Spleen (tissue), 11 donors: ENCODE measurements around the gene NIPBL. TPM values are rescaled to one million over a fixed set of nuclear protein-coding genes. Genes with fewer than 3 reads are reported as not detected.
"Not testable (repeated sequence)": the region's sequence is repeated elsewhere in the genome, so short reads cannot be mapped to it uniquely, and the experiment has no call there.

Source experiments
- DNase-seq: peaks from one replicate; pipeline ENCODE4 v3.0.0-alpha.2; 2020
- H3K27ac ChIP-seq, 8 donors: fragments of 200-600 bp; sonication (generic) in 7 of 8; 1 replicate in 4 of 8; 2 replicates in 4 of 8; pipeline versions ENCODE4 v1.5.0 to v1.8.0; 2016 to 2021; ENCODE audit warnings: inconsistent platforms in 4 of 8, mild to moderate bottlenecking in 4 of 8, moderate library complexity in 1 of 8
- H3K27me3 ChIP-seq, 7 donors: fragments of 200-600 bp; sonication (generic) in 6 of 7; replicated peaks in 1 of 7; 1 replicate in 4 of 7; 2 replicates in 3 of 7; pipeline versions ENCODE4 v1.5.0 to v1.8.0; 2016 to 2021; ENCODE audit warnings: inconsistent platforms in 3 of 7, mild to moderate bottlenecking in 1 of 7
- H3K36me3 ChIP-seq, 6 donors: fragments of 200-600 bp; sonication (generic) in 5 of 6; 1 replicate in 4 of 6; 2 replicates in 2 of 6; pipeline versions ENCODE4 v1.5.0 to v1.8.0; 2016 to 2021; ENCODE audit warnings: inconsistent platforms in 2 of 6
- H3K4me1 ChIP-seq, 6 donors: fragments of 200-600 bp; sonication (generic) in 5 of 6; 1 replicate in 3 of 6; 2 replicates in 3 of 6; pipeline versions ENCODE4 v1.5.0 to v1.8.0; 2016 to 2021; ENCODE audit warnings: inconsistent platforms in 3 of 6
- H3K4me3 ChIP-seq, 8 donors: fragments of 200-600 bp; sonication (generic) in 7 of 8; 1 replicate in 4 of 8; 2 replicates in 4 of 8; pipeline versions ENCODE4 v1.5.0 to v1.8.0; 2016 to 2021; ENCODE audit warnings: inconsistent platforms in 4 of 8, mild to moderate bottlenecking in 4 of 8, moderate library complexity in 2 of 8
- H3K9me3 ChIP-seq, 8 donors: fragments of 200-600 bp; sonication (generic) in 7 of 8; 1 replicate in 4 of 8; 2 replicates in 4 of 8; pipeline versions ENCODE4 v1.5.0 to v1.8.0; 2016 to 2021; ENCODE audit warnings: inconsistent platforms in 4 of 8
- POLR2A ChIP-seq, 3 donors: fragments of 450-650 bp; IDR thresholded peaks; one replicate each; pipeline ENCODE4 v1.5.1; 2017; ENCODE audit warnings: antibody characterized with exemption in 3 of 3, mild to moderate bottlenecking in 1 of 3
- POLR2AphosphoS5 ChIP-seq, 3 donors: sonication (generic); formaldehyde crosslinking; IDR thresholded peaks; one replicate each; pipeline ENCODE4 v1.5.1; 2017; ENCODE audit warnings: antibody characterized with exemption in 3 of 3
- WGBS, 5 donors: extraction: QIAGEN DNeasy Blood & Tissue Kit in 3 of 5; methylation state at CpG; one replicate each; pipeline versions ENCODE4 v1.1.5 to v1.1.7; 2013 to 2018; 5-methylcytosine and 5-hydroxymethylcytosine counted together
- intact Hi-C: fragments of 100-400 bp; cut with DNase I; formaldehyde crosslinking; loops from one replicate; pipeline ENCODE4 v1.15.0; 2023; ENCODE audit warnings: low total_unique reads
- polyA plus RNA-seq, 3 donors: library from polyadenylated mRNA; stranded (reverse); fragments of 200-250 nt; gene quantifications; one replicate each; pipeline ENCODE4 v1.2.1, GENCODE V29; 2013
- total RNA-seq, 7 donors: library from RNA; depleted of rRNA in 3 of 7; stranded (reverse); fragments of >200 nt in 3 of 7; fragmentation: NEBNext Ultra II Directional in 4 of 7; extraction: Animal tissue kit (Norgen Biotek cat#: 25700) in 4 of 7; gene quantifications; one replicate each; pipeline versions ENCODE4 v1.1.0 to v1.2.1, GENCODE V29; 2016 to 2021
- TF ChIP-seq, protein P1 (sequence below), 11 experiments: fragments of 200-600 bp in 7 of 11; fragments of 450-650 bp in 4 of 11; sonication (generic) in 4 of 11; IDR thresholded peaks in 8 of 11; conservative IDR thresholded peaks in 3 of 11; 1 replicate in 7 of 11; 2 replicates in 4 of 11; pipeline versions ENCODE4 v1.4.0 to v1.8.0; 2016 to 2021; ENCODE audit warnings: antibody characterized with exemption in 11 of 11, inconsistent platforms in 4 of 11, mild to moderate bottlenecking in 1 of 11
- donor health status: healthy with polysubstance abuse.
- donor health status: DM: no; HTN: no; CAD: no; lungs with moderate emphysema.
- donor health status: DM: no; HTN: no; CAD: no.
- donor health status: Bipolar disorder and iron deficiency.
- donor health status: healthy.
- donor health status: DM: no; HTN: no; CAD: no.
- donor health status: DM: yes; HTN: yes; CAD: no.

Gene NIPBL
- total and polyA plus RNA-seq, 10 donors = 16.8 to 103 (median 83.1) TPM

DNA sequence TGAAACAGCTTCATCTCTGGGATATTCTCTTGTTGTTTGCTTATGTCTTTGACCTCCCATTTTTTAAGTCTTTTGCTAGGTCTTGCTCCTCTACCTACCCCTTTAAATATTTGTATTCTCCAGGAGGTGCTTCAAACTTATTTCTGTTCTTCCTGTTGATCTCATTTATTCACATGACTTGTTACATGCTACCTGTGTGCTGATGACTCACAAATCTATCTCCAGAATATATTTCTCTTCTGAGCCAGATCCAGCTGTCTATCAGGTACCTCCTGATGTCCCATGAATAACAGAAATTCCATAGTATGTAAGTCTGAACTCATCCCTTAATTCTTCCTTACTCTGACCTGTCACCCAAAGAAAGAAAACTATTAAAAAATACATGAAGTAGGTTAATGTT lies 11.0 kb downstream of the NIPBL start:
- no peaks in the 10 kb centered on the region for H3K27me3 ChIP-seq
- no peak for DNase-seq
- H3K36me3 ChIP-seq = peaks cover 0 to 24% (median 0%) of the 10 kb centered on the region in 6 donors
- H3K9me3 ChIP-seq = no peaks in the 10 kb centered on the region
- peaks cover 24 to 87% (median 62%) of the 10 kb centered on the region in 6 donors for H3K4me1 ChIP-seq
- TF ChIP-seq, protein P1, sequence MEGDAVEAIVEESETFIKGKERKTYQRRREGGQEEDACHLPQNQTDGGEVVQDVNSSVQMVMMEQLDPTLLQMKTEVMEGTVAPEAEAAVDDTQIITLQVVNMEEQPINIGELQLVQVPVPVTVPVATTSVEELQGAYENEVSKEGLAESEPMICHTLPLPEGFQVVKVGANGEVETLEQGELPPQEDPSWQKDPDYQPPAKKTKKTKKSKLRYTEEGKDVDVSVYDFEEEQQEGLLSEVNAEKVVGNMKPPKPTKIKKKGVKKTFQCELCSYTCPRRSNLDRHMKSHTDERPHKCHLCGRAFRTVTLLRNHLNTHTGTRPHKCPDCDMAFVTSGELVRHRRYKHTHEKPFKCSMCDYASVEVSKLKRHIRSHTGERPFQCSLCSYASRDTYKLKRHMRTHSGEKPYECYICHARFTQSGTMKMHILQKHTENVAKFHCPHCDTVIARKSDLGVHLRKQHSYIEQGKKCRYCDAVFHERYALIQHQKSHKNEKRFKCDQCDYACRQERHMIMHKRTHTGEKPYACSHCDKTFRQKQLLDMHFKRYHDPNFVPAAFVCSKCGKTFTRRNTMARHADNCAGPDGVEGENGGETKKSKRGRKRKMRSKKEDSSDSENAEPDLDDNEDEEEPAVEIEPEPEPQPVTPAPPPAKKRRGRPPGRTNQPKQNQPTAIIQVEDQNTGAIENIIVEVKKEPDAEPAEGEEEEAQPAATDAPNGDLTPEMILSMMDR (IDR thresholded peaks at IDR 0.05 in 8 of 11, conservative IDR thresholded peaks at IDR 0.05 in 3 of 11) = no peak
- TF ChIP-seq POLR2AphosphoS5 (IDR thresholded peaks at IDR 0.05) = no peak
- TF ChIP-seq POLR2A (IDR thresholded peaks at IDR 0.05) = no peak
- no peak overlapping the region for H3K27ac ChIP-seq
- H3K4me3 ChIP-seq = no peak overlapping the region
- intact Hi-C loops = no loop called here

DNA sequence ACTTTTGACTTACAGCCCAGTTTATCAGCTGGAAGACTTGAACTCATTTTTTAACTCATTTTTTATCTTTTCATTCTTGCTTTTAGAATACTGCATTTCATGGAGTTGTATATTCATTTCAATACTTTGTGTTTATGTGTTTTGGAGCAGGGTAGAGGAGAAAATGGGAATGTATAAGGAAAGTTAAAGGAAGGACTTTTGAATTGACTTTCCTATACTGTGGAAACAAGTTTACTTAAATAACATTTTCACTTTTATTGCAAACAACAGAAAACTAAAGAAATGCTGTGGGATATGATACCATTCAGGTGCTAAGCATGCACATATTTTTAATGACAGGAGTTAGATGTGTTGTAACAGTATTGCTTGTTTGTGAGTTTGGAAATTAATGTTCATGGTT lies 11.7 kb downstream of the NIPBL start:
- H3K36me3 ChIP-seq = peaks cover 0 to 24% (median 0%) of the 10 kb centered on the region in 6 donors
- H3K9me3 ChIP-seq = no peaks in the 10 kb centered on the region
- no peak for TF ChIP-seq POLR2A (IDR thresholded peaks at IDR 0.05)
- TF ChIP-seq POLR2AphosphoS5 (IDR thresholded peaks at IDR 0.05) = no peak
- TF ChIP-seq, protein P1 (IDR thresholded peaks at IDR 0.05 in 8 of 11, conservative IDR thresholded peaks at IDR 0.05 in 3 of 11) = no peak
- DNase-seq = no peak
- no peak overlapping the region for H3K27ac ChIP-seq
- H3K4me1 ChIP-seq = peaks cover 18 to 83% (median 59%) of the 10 kb centered on the region in 6 donors
- H3K4me3 ChIP-seq = no peak overlapping the region
- intact Hi-C loops = no loop called here
- H3K27me3 ChIP-seq = no peaks in the 10 kb centered on the region

DNA sequence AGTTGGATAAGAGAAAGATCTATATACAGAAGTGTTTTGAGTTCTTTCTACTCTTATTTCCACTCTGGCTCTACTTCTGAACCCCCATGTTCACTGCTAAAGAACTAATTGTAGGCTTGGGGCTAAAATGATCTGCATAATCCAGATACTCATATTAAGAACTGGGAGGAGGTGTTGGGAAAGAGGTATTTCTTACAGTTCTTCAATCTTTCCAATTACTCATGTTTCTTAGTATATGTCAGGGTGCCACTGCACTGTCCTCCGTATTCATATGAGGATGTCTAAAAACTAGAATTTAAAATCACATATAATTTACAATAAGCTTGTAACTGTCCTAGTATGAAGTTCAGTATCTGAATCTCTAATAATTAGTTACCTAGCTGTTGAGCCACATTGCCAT lies 12.7 kb downstream of the NIPBL start:
- WGBS, 5 donors = 73 to 89% (median 76%) methylated on average over 1 of the region's 1 CpG
- Histone ChIP-seq H3K4me3 (no peak overlapping the region), H3K27me3 (no peaks in the 10 kb centered on the region), H3K36me3 (peaks cover 0 to 24% (median 0%) of the 10 kb centered on the region in 6 donors), H3K9me3 (no peaks in the 10 kb centered on the region), H3K4me1 (peaks cover 12 to 83% (median 60%) of the 10 kb centered on the region in 6 donors), H3K27ac (no peak overlapping the region)
- TF ChIP-seq, protein P1 (IDR thresholded peaks at IDR 0.05 in 8 of 11, conservative IDR thresholded peaks at IDR 0.05 in 3 of 11) = no peak
- no peak for TF ChIP-seq POLR2AphosphoS5 (IDR thresholded peaks at IDR 0.05)
- TF ChIP-seq POLR2A (IDR thresholded peaks at IDR 0.05) = no peak
- intact Hi-C loops = no loop called here
- no peak for DNase-seq

DNA sequence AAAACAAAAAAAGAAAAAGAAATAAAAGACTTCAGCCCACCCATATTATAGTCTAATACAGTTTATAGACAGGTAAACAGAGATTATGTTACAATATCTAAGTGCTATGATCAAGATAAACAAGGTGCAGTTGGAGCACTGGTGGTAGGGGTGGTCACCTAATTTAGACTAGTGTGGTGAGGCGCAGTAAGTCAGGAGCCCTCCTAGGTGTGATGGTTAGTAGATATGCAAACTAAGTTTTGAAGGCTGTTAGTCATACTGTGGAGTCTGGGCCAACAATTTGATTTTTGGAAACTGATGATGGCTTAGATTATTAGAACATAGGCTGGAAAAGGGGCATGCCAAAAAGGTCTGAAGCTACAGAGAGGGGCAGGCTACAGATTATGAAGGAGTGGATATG lies 14.7 kb downstream of the NIPBL start:
- H3K9me3 ChIP-seq = no peaks in the 10 kb centered on the region
- DNase-seq = no peak
- TF ChIP-seq POLR2A (IDR thresholded peaks at IDR 0.05) (no peak), POLR2AphosphoS5 (IDR thresholded peaks at IDR 0.05) (no peak)
- TF ChIP-seq, protein P1 (IDR thresholded peaks at IDR 0.05 in 8 of 11, conservative IDR thresholded peaks at IDR 0.05 in 3 of 11) = no peak
- H3K36me3 ChIP-seq = peaks cover 0 to 11% (median 0%) of the 10 kb centered on the region in 6 donors
- 93 to 100% (median 100%) methylated on average over 1 of the region's 1 CpG for whole genome bisulfite sequencing, 5 donors
- H3K4me1 ChIP-seq = peaks cover 12 to 83% (median 66%) of the 10 kb centered on the region in 6 donors
- H3K27me3 ChIP-seq = no peaks in the 10 kb centered on the region
- intact Hi-C loops = no loop called here
- H3K27ac ChIP-seq = no peak overlapping the region
- H3K4me3 ChIP-seq = no peak overlapping the region

DNA sequence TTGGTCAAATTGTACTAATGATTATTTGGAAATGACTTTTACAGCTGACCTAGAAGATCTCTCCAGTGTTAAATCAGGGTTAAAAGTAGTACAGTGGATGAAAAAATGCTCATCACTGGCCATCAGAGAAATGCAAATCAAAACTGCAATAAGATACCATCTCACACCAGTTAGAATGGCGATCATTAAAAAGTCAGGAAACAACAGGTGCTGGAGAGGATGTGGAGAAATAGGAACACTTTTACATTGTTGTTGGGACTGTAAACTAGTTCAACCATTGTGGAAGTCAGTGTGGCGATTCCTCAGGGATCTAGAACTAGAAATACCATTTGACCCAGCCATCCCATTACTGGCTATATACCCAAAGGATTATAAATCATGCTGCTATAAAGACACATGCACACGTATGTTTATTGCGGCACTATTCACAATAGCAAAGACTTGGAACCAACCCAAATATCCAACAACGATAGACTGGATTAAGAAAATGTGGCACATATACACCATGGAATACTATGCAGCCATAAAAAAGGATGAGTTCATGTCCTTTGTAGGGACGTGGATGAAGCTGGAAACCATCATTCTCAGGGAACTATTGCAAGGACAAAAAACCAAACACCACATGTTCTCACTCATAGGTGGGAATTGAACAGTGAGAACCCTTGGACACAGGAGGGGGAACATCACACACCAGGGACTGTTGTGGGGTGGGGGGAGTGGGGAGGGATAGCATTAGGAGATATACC lies 15.7 kb downstream of the NIPBL start:
- Histone ChIP-seq H3K36me3 (peaks cover 0 to 11% (median 0%) of the 10 kb centered on the region in 6 donors), H3K4me1 (peaks cover 8 to 83% (median 63%) of the 10 kb centered on the region in 6 donors)
- DNase-seq, intact Hi-C loops, H3K4me3 ChIP-seq, H3K9me3 ChIP-seq, H3K27ac ChIP-seq, H3K27me3 ChIP-seq: not testable (repeated sequence)
- WGBS, 5 donors = 92 to 100% (median 99%) methylated on average over 1 to 6 of the region's 6 CpGs
